ES-I3 (cell line): Measurements from ENCODE around the gene PRC1.

Experiments used
- H3K36me3 ChIP-seq: 2 replicates; pipeline ENCODE4 v1.6.1; 2013; ENCODE audit warnings: mild to moderate bottlenecking, low read length, control low read depth, moderate library complexity; ENCODE audit not compliant: insufficient read depth
- H3K4me1 ChIP-seq: 2 replicates; pipeline ENCODE4 v1.6.1; 2013; ENCODE audit warnings: mild to moderate bottlenecking, control low read depth, low read length; ENCODE audit not compliant: insufficient read depth
- H3K9ac ChIP-seq: 2 replicates; pipeline ENCODE4 v1.6.1; 2013; ENCODE audit warnings: low read depth, mild to moderate bottlenecking, low read length, moderate library complexity
- H3K9me3 ChIP-seq: 2 replicates; pipeline ENCODE4 v1.6.1; 2013; ENCODE audit warnings: mild to moderate bottlenecking, low read length, moderate library complexity; ENCODE audit not compliant: control insufficient read depth, insufficient read depth

The PRC1 gene

GRCh38 chr15:90994417-90995311 is at the start of gene PRC1:
Gene PRC1 (minus strand): TSS chr15:90994535. CDS start chr15:90994417, 118 bp downstream.
- Histone ChIP-seq H3K4me1 (peaks cover 5% of the 10 kb centered on the region; the same call in 1 of the 2 replicates), H3K9me3 (no peaks in the 10 kb centered on the region), H3K9ac (peak within 1 kb of the TSS; percentile 89), H3K36me3 (peaks cover 6% of the 10 kb centered on the region)

DNA sequence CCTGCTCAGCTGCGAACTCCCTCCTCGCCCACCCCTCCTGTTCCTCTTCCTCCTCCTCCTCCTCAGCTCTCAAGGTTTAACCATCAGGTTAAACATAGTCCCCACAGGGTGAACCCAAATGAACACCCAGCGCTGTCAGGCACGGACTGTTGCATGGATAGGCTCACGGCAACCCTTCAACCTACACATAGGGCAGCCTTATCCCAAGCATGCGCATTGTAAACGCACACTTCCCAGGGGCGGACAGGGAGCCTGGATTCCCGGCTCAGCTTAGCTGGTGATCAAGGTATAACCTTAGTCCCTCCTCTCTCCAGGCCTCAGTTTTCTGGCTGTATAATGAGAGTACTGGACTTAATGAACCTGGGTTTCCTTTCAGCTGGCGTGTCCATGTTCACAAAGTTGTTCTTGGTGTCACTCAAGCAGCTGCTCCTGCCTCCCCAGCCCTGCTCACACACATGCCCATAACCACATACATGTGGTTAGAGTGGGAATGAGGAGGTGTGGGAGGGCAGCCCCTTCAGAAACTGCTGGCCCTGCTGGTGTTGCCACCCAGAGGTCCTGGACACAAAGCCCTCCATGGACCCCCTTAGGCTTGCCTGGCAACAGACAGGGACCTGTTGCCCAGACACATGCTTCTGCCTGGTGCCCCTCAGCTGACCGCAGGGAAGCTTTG is 49.0 kb upstream of the PRC1 start:
- no peaks in the 10 kb centered on the region for H3K4me1 ChIP-seq
- no peak overlapping the region for H3K9ac ChIP-seq
- no peaks in the 10 kb centered on the region for H3K36me3 ChIP-seq

DNA sequence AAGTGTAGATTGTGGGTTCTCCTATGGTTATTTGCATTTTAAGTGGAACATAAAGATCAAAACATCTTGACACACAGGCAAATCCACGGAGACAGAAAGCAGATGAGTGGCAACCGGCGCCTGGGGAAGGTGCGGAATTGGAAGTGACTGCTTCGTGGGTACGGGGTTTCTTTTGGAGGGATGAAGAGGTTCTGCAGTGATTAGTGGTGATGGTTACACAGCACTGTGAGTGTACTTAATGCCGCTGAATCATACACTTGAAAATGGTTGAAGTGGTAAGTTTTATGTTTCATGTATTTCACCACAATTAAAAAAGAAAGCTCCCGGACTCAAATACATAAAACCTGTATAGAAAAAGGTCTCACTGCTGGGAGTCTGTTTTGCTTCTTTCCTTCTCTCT is 46.5 kb upstream of the PRC1 start:
- Histone ChIP-seq H3K36me3 (no peaks in the 10 kb centered on the region), H3K9me3 (no peaks in the 10 kb centered on the region), H3K4me1 (no peaks in the 10 kb centered on the region), H3K9ac (no peak overlapping the region)

More for the DNA sequence above, 49.0 kb upstream of the PRC1 start:
- no peaks in the 10 kb centered on the region for H3K9me3 ChIP-seq

- Histone ChIP-seq H3K9me3 (no peaks in the 10 kb centered on the region), H3K4me1 (no peaks in the 10 kb centered on the region), H3K9ac (no peak overlapping the region), H3K36me3 (no peaks in the 10 kb centered on the region)
These were observed 45.7 kb upstream of the PRC1 start for GRCh38 chr15:91039996-91040395.

DNA sequence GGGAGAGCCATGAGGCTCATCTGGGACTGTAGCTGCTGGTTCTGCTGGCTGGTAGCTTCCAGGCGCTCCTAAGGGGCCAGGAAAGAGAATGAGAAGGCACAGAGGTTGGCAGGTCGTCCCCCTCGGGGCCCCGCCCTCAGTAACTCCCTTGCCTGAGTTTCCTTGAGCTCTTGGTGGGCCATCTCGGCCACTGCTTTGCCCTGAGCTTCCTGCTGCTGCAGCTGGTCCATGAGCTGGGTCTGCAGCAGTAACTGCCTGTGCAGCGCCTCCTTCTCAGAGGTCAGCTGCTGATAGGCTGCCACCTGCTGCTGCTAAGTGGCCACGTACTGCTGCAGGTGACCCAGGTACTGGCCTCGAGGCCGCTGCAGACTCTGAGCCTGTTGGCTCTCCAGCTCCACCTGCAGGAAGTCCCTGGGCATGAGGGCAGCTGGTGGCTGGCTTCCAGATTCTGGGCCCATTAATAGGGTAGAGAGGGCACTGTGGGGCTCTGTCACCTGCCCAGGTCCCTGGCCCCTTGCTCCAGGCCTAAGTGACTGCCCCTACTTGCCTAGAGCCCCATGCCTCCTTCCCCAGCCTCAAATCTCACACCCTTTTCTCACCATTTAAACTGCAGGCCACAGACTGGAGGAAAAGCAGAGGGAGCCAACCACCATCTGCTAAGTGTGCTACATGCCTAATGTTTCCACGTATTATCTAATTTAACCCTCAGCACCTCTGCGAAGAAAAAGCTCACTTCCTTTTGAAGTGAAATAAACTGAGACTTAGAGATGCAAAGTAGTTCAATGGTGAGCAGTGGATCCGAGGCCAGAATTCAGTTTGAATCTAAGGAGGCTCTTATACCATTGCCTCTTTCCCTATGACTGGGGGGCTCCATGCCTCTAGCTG is 38.8 kb upstream of the PRC1 start:
- Histone ChIP-seq H3K9me3 (no peaks in the 10 kb centered on the region), H3K4me1 (no peaks in the 10 kb centered on the region), H3K36me3 (no peaks in the 10 kb centered on the region), H3K9ac (no peak overlapping the region)

- Histone ChIP-seq H3K9me3 (no peaks in the 10 kb centered on the region), H3K9ac (no peak overlapping the region), H3K36me3 (no peaks in the 10 kb centered on the region), H3K4me1 (no peaks in the 10 kb centered on the region)
These were observed 37.5 kb upstream of the PRC1 start for GRCh38 chr15:91031796-91032195.

DNA sequence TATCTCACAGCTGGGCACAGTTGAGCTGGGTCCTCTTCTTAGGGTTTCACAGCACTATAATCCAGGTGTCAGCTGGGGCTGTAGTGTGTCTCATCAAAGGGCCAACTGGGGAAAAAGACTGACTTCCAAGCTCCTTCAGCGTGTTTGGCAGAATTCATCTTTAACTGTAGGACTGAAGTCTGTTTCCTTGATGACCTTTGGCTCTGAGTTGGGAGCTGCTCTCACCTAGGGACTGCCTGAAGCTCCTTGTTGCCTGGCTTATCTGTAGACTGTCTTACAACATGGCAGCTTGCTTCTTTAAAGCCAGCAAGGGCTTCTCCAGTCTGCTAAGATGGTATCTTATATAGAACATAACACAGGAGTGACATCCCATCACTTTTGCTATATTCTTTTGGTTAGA is 33.3 kb upstream of the PRC1 start:
- Histone ChIP-seq H3K36me3 (no peaks in the 10 kb centered on the region), H3K9ac (no peak overlapping the region), H3K4me1 (no peaks in the 10 kb centered on the region), H3K9me3 (no peaks in the 10 kb centered on the region)

DNA sequence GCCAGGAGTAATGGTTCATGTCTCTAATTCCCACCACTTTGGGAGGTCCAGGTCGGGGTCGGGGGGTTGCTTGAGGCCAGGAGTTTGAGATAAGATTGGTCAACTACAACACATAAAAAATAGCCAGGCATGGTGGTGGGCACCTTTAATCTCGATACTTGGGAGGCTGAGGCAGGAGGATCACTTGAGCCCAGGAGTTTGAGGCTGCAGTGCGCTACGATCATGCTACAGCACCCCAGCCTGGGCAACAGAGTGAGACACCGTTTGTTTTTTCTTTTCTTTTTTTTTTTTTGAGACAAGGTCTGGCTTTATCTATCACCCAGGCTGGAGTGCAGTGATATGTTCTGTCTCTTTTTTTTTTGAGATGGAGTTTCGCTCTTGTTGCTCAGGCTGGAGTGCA is 29.4 kb upstream of the PRC1 start:
- Histone ChIP-seq H3K4me1 (no peaks in the 10 kb centered on the region), H3K36me3 (no peaks in the 10 kb centered on the region), H3K9me3 (no peaks in the 10 kb centered on the region), H3K9ac (no peak overlapping the region)

- Histone ChIP-seq H3K4me1 (no peaks in the 10 kb centered on the region), H3K9ac (peak overlapping the region; percentile 78), H3K36me3 (no peaks in the 10 kb centered on the region), H3K9me3 (no peaks in the 10 kb centered on the region)
These were observed 28.4 kb upstream of the PRC1 start for GRCh38 chr15:91022832-91023129.

GRCh38 chr15:91022075-91022831 is 27.9 kb upstream of the PRC1 start, which contains the start of gene VPS33B:
Gene VPS33B (minus strand): TSS chr15:91022594. CDS start chr15:91022249, 345 bp downstream.
- peak within 1 kb of the TSS; percentile 78 for H3K9ac ChIP-seq
- H3K9me3 ChIP-seq = no peaks in the 10 kb centered on the region
- no peaks in the 10 kb centered on the region; the same call in 1 of the 2 replicates for H3K36me3 ChIP-seq
- H3K4me1 ChIP-seq = no peaks in the 10 kb centered on the region

GRCh38 chr15:91021516-91022074 is 27.3 kb upstream of the PRC1 start:
- Histone ChIP-seq H3K36me3 (no peaks in the 10 kb centered on the region; the same call in 1 of the 2 replicates), H3K9ac (peak overlapping the region; percentile 78), H3K4me1 (no peaks in the 10 kb centered on the region), H3K9me3 (no peaks in the 10 kb centered on the region)

GRCh38 chr15:91018158-91018557 is 23.8 kb upstream of the PRC1 start:
- no peaks in the 10 kb centered on the region for H3K4me1 ChIP-seq
- no peaks in the 10 kb centered on the region for H3K9me3 ChIP-seq
- H3K36me3 ChIP-seq = peaks cover 4% of the 10 kb centered on the region; the same call in 1 of the 2 replicates
- H3K9ac ChIP-seq = no peak overlapping the region

GRCh38 chr15:91017716-91018115 is 23.4 kb upstream of the PRC1 start:
- Histone ChIP-seq H3K9ac (no peak overlapping the region), H3K4me1 (no peaks in the 10 kb centered on the region), H3K36me3 (peaks cover 4% of the 10 kb centered on the region; the same call in 1 of the 2 replicates), H3K9me3 (no peaks in the 10 kb centered on the region)
